HuH-7.5 (cell line): ENCODE measurements around the gene DMRT3.
A peak's percentile ranks its signal among the peaks of the same experiment; 100 is the strongest.

Experiments used
- DNase-seq: peaks from one replicate; pipeline ENCODE4 v3.0.0; 2011; ENCODE audit warnings: low spot score

DMRT3 gene

DNA sequence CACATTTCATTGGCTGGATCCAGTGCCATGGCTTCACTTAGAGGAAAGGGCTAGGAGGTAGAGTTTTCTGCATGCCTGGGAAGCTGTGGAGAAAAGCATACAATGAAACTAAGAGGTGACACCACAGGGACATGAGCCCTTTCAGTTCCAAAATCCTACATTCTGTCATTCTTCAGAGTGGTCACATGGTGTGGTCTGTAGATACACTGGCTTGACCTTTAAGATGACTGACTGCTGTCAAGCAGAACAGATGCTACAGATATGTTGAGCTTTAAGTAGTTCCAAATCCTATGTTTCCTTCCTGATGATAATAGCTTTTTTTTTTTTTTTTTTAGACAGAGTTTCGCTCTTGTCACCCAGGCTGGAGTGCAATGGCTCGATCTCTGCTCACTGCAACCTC, 26.2 kb downstream of the DMRT3 start:
- no peak for DNase-seq

DNA sequence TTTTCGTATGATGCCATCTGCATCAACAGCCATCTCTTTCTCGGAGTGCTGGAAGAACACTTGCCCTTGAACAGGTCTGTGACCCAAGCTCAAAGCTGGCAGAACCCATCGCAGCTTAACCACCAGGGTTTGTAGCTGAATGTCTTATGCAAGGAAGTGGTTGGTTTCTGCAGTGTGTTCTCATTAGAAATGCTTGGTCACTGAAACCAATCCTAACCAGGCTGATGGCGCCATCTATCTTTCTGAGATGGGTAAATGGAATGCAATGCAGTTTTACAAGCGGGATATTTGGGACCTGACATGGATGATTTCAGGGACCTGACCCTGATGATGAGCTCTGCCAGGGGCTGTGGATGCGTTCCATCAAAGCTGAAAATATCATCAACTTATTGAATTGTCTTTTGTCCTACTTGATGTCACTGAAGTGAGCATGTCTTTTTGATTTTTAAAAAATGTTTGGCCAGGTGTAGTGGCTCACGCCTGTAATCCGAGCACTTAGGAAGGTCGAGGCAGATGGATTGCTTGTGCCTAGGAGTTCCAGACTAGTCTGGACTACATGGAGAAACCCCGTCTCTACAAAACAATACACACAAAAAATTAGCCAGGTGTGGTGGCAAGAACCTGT, 28.7 kb downstream of the DMRT3 start:
- DNase-seq, result peak; percentile 22

GRCh38 chr9:1007312-1007711, 30.9 kb downstream of the DMRT3 start:
- no peak for DNase-seq

DNA sequence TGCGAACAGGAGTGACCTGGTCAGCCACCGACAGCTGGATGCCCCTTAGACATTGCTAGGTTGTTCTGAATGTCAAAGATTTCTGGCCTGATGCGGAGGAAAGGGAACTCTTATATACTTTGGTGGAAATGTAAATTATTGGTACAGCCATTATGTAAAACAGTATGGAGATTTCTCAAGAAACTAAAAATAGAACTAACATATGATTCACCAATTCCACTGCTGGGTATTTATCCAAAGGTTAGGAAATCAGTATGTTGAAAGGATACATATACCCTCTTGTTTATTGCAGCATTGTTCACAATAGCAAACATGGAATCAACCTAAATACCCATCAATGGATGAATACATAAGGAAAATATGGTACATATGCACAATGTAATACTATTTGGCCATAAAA, 31.8 kb downstream of the DMRT3 start:
- no peak for DNase-seq

DNA sequence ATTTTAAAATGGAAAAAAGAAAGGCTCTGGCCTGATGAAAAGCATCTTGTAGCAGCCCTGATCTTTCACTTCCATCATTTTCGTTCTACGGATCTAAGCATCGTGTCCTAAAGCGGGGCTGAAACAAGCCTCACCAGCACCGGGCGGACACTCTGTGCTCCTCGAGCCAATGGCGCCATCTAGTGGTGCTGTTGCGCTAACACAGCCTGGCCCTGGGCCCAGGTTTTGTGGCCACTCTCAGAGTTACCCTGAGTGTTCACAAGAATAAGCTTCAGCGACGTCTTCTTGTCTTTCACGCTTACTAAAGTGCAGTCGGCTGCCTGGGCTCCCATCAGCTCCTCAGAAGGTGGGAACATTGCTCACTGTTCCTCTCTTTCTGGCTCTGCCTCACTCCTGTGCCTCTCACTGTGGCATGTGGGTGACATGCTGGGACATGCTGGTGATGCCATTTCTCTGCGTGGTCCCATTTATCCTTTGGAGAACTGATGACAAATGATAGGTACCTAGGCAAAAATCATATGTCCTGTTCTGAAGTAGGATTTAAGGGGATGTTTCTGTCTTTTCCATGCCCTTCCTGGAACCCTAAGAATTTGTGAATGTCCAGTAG, 32.7 kb downstream of the DMRT3 start:
- DNase-seq, result peak; percentile 38

DNA sequence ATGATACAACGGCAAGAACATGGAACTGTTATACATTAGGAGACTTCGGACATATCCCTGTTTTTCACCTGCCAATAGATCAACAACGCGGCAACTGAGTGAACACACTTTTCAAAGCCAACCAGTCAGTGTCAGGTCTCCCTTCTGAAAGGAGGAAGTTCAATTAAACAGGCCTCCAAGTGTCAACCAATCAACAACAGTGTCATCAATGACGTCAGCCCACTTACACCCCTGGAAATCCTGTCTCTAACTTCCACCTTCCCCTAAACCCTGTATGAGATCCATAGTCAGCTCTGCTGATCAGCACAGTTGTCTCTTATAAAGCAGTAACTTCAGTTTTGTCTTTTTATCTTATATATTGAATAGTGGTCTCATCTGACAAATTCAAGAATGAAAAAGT, 36.6 kb downstream of the DMRT3 start:
- DNase-seq, result no peak

- DNase-seq, result no peak
These were observed 37.8 kb downstream of the DMRT3 start for GRCh38 chr9:1014225-1014624.

DNA sequence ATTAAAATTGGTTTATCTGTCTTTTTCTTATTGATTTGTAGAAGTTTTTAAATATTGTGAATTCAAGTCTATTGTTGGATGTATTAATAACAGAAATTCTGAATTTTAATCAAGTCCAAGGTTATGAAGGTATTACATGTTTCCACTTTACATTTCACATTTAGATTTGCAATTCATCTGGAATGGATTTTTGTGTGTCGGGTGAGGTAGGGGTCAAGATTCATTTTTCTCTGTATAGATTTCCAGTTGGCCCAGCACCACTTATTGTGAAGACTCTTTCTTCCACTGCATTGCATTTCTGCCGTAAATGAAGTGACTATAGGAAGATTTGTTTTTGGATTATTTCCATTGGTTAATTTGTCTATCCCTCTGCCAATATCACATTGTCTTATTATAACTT, 38.2 kb downstream of the DMRT3 start:
- no peak for DNase-seq

GRCh38 chr9:1018121-1018520, 41.7 kb downstream of the DMRT3 start:
- DNase-seq, result no peak

DNA sequence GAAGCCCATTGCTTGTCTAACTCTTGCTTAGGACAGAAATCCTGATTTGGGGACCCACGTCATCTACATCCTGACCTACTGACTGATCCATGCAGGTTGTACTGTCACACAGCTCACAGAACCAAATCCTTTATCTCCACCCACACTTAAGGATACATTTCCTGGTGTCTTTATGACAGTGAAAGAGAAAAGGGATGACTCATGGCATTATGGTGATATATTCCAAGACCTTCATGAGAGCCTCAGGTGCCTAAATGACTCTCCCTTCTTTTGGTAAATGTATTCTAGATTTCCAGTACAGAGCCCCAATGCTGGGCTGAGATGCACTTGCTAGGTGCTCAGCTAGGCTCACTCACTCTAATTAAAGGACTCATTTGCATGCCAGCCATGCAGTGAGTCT, 47.7 kb downstream of the DMRT3 start:
- DNase-seq, result no peak

DNA sequence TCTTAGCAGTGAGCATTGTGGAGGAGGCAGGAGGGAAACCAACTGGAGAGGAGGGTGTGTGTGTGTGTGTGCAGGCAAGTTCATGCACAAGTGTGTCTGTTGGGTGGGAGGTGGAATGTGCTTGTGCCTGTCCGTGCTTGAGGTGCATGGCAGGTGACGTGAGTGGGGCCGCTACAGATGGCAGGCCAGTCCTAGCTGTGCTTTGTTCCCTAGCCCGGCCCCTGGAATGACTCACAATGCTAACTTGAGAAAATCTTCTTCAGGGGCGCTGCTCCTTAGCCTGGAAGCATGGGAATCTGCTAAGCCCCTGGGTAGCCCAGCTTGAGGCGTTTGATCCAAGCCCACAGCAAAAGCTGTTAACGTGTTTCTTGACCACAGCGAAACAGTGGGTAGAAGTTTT, 48.7 kb downstream of the DMRT3 start:
- no peak for DNase-seq

DNA sequence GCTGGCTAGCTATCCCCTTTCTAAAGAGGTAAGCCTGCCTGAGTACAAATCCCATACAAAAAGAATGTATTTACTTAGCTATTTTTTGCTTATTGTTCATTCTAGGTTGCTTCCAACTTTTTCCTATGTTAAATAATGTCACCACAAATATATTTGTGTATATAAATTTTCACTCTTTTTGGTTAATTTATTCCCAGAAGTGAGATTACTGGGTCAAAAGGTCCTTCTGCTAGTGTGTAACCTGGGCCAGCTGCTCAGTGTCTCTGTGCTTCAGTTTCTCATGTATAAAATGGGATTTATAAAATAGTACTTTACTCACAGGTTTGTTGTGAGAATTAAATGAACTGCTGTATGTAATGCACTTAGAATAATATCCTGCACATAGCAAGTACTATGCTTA, 49.8 kb downstream of the DMRT3 start:
- no peak for DNase-seq

DNA sequence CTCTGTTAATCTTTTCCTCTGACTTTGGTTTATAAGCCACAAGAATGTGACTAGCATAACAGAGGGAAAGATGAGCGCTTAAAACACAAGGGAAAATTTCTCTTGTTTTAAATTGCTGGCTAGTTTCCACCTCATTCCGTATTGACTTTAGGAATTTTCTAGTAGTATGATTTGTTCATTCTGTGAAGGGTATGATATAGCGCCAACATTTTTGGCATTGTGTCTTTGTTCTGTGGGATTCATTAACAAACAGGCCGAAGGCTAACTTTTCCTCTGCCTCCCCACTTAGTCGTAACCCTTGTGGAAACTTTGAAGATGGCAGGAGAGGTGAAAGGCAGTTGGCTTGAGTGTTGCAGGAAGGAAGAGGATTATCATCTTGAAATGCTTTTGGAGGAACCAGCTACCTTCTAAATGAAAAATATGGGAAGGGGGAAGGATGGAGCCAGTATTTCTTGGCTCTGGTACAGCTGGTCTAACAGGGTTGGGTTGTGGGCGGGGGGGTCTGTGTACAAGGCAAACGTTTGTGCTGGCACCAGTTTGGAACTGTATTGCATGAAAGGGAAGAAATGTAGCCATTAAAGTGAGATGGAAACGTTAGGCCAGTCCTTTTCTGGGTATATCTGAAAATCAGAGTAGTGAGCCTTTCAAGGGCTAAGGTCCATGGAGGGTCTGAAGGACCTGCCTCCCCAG, 52.2 kb downstream of the DMRT3 start:
- no peak for DNase-seq

GRCh38 chr9:1031951-1032601, 55.6 kb downstream of the DMRT3 start:
- DNase-seq, result no peak

DNA sequence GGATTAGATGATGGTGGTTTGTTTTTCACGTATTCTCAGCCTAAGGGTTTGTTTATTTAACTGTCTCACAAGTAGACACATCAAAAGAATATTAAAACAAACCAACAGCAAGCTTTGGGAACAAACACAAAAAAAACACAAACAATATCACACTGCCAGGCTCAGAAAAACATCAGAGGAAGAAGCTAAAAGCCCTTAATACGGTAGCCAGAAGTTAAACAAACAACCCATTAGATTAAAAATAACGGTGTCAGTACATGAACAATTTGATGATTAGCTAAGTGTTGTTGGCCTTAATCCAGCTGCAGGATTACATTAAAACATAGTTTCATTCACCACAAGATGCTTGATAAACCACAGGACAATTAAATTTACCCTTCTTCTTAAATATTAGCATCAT, 57.8 kb downstream of the DMRT3 start:
- no peak for DNase-seq

GRCh38 chr9:1039589-1039988, 63.1 kb downstream of the DMRT3 start:
- DNase-seq, result no peak
